KMS-11 (cell line): Measurements from ENCODE around the gene SEC14L6.

Source experiments
- H2AFZ ChIP-seq: fragments of 200-600 bp; sonication (generic); 2 replicates; pipeline ENCODE4 v1.6.1; 2016; ENCODE audit warnings: antibody characterized with exemption, mixed run types, low read depth
- H3K27ac ChIP-seq: fragments of 200-600 bp; sonication (generic); 2 replicates; pipeline ENCODE4 v1.6.1; 2016; ENCODE audit warnings: mild to moderate bottlenecking, mixed run types
- H3K27me3 ChIP-seq: fragments of 200-600 bp; sonication (generic); 2 replicates; pipeline ENCODE4 v1.6.1; 2017; ENCODE audit warnings: mild to moderate bottlenecking, low read depth, mixed run types, moderate library complexity; ENCODE audit not compliant: insufficient read depth
- H3K36me3 ChIP-seq: fragments of 200-600 bp; sonication (generic); 2 replicates; pipeline ENCODE4 v1.6.1; 2017; ENCODE audit warnings: mild to moderate bottlenecking, mixed run types; ENCODE audit not compliant: insufficient read depth
- H3K4me1 ChIP-seq: fragments of 200-600 bp; sonication (generic); 2 replicates; pipeline ENCODE4 v1.6.1; 2016; ENCODE audit warnings: mild to moderate bottlenecking, low read depth, mixed run types; ENCODE audit not compliant: poor library complexity, severe bottlenecking
- H3K4me2 ChIP-seq: fragments of 200-600 bp; sonication (generic); 2 replicates; pipeline ENCODE4 v1.7.0; 2016; ENCODE audit warnings: mild to moderate bottlenecking, mixed run types
- H3K4me3 ChIP-seq: fragments of 200-600 bp; sonication (generic); IDR thresholded peaks from 2 replicates; pipeline ENCODE4 v1.6.1; 2017; ENCODE audit warnings: low read depth, low read length, mixed read lengths; ENCODE audit not compliant: insufficient read depth
- H3K79me2 ChIP-seq: fragments of 200-600 bp; sonication (generic); 2 replicates; pipeline ENCODE4 v1.6.1; 2016; ENCODE audit warnings: low read depth, mixed run types; ENCODE audit not compliant: insufficient read depth
- H3K9ac ChIP-seq: fragments of 200-600 bp; sonication (generic); 2 replicates; pipeline ENCODE4 v1.6.1; 2016; ENCODE audit warnings: mild to moderate bottlenecking, mixed run types
- H4K20me1 ChIP-seq: fragments of 200-600 bp; sonication (generic); 2 replicates; pipeline ENCODE4 v1.6.1; 2016; ENCODE audit warnings: mild to moderate bottlenecking, mixed run types; ENCODE audit not compliant: insufficient read depth
- TF ChIP-seq, protein P1 (sequence below): fragments of 200-600 bp; sonication (generic); conservative IDR thresholded peaks from 2 replicates; pipeline ENCODE4 v1.6.1; 2017; ENCODE audit warnings: low read depth, mild to moderate bottlenecking, antibody characterized with exemption, low read length, moderate library complexity, mixed read lengths

SEC14L6 gene

DNA sequence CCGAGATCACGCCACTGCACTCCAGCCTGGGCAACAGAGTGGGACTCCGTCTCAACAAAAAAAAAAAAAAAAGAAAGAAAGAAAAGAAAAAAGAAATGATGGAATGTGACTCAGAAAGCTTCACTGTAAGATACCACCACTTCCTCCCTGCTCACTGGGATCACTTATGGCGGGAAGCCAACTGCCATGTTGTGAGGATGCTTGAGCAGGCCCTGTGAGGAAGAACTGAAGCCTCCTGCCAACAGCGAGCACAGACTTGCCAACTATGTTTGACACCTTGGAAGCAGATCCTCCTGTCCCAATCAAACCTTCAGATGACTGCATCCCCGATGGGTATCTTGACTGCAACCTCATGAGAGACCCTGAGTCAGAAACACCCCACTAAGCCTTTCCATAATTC lies 8.3 kb downstream of the SEC14L6 start:
- H3K27me3 ChIP-seq = no peaks in the 10 kb centered on the region; the same call in 1 of the 2 replicates
- no peak overlapping the region for H3K27ac ChIP-seq
- H2AFZ ChIP-seq = no peak overlapping the region
- H4K20me1 ChIP-seq = no peaks in the 10 kb centered on the region
- no peak overlapping the region for H3K4me2 ChIP-seq
- no peaks in the 10 kb centered on the region for H3K36me3 ChIP-seq
- peaks cover 6% of the 10 kb centered on the region for H3K4me1 ChIP-seq
- H3K79me2 ChIP-seq = no peaks in the 10 kb centered on the region
- no peak overlapping the region for H3K4me3 ChIP-seq
- TF ChIP-seq, protein P1, sequence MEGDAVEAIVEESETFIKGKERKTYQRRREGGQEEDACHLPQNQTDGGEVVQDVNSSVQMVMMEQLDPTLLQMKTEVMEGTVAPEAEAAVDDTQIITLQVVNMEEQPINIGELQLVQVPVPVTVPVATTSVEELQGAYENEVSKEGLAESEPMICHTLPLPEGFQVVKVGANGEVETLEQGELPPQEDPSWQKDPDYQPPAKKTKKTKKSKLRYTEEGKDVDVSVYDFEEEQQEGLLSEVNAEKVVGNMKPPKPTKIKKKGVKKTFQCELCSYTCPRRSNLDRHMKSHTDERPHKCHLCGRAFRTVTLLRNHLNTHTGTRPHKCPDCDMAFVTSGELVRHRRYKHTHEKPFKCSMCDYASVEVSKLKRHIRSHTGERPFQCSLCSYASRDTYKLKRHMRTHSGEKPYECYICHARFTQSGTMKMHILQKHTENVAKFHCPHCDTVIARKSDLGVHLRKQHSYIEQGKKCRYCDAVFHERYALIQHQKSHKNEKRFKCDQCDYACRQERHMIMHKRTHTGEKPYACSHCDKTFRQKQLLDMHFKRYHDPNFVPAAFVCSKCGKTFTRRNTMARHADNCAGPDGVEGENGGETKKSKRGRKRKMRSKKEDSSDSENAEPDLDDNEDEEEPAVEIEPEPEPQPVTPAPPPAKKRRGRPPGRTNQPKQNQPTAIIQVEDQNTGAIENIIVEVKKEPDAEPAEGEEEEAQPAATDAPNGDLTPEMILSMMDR = no peak
- no peak overlapping the region for H3K9ac ChIP-seq

GRCh38 chr22:30537083-30537731 lies 9.3 kb downstream of the SEC14L6 start:
- TF ChIP-seq, protein P1 = no peak
- H3K36me3 ChIP-seq = no peaks in the 10 kb centered on the region

GRCh38 chr22:30535182-30535581 lies 11.4 kb downstream of the SEC14L6 start:
- Histone ChIP-seq H3K27ac (no peak overlapping the region), H3K4me1 (peaks cover 6% of the 10 kb centered on the region), H3K4me3 (no peak overlapping the region)

More at GRCh38 chr22:30537083-30537731, 9.3 kb downstream of the SEC14L6 start:
- Histone ChIP-seq H3K9ac (no peak overlapping the region), H3K4me1 (peaks cover 6% of the 10 kb centered on the region), H4K20me1 (no peaks in the 10 kb centered on the region), H3K79me2 (no peaks in the 10 kb centered on the region), H3K27me3 (no peaks in the 10 kb centered on the region), H2AFZ (no peak overlapping the region), H3K27ac (no peak overlapping the region), H3K4me2 (no peak overlapping the region), H3K4me3 (no peak overlapping the region)

GRCh38 chr22:30531651-30532608 lies 14.6 kb downstream of the SEC14L6 start:
- Histone ChIP-seq H3K4me1 (peaks cover 6% of the 10 kb centered on the region), H4K20me1 (no peaks in the 10 kb centered on the region), H3K36me3 (no peaks in the 10 kb centered on the region), H3K4me3 (no peak overlapping the region), H3K27me3 (no peaks in the 10 kb centered on the region), H3K9ac (no peak overlapping the region), H3K27ac (no peak overlapping the region), H2AFZ (no peak overlapping the region), H3K79me2 (no peaks in the 10 kb centered on the region), H3K4me2 (no peak overlapping the region)
- TF ChIP-seq, protein P1 = no peak

More at GRCh38 chr22:30535182-30535581, 11.4 kb downstream of the SEC14L6 start:
- TF ChIP-seq, protein P1 = no peak
- no peaks in the 10 kb centered on the region for H3K27me3 ChIP-seq
- no peak overlapping the region for H2AFZ ChIP-seq
- no peaks in the 10 kb centered on the region for H4K20me1 ChIP-seq
- H3K9ac ChIP-seq = no peak overlapping the region
- H3K36me3 ChIP-seq = no peaks in the 10 kb centered on the region
- no peak overlapping the region for H3K4me2 ChIP-seq
- H3K79me2 ChIP-seq = no peaks in the 10 kb centered on the region
